Caki2 (cell line): ENCODE results near the gene NDUFB8. TPM values are rescaled to one million over a fixed set of nuclear protein-coding genes. Genes with fewer than 3 reads are reported as not detected.

Experiments
- DNase-seq: peaks from one replicate; pipeline ENCODE4 v3.0.0-alpha.2; 2015; ENCODE audit warnings: low read depth
- in situ Hi-C: cut with HindIII; loops from 2 replicates; pipeline ENCODE4 v1.10.0; 2016; ENCODE audit warnings: low sequenced_read_pairs, low pct_unique_long_range_greater_than_20kb, mixed read lengths
- total RNA-seq: library from RNA; depleted of rRNA; stranded (reverse); fragments of >200 nt; shearing (Covaris generic); gene quantifications from 2 replicates; pipeline ENCODE4 v1.2.3, GENCODE V29; 2014; ENCODE audit warnings: low replicate concordance

NDUFB8 gene
- total RNA-seq, 1 experiment from 2014 or later = 132 TPM

- in situ Hi-C loops = no loop called here
Measured at GRCh38 chr10:100516847-100517246, 12.8 kb downstream of the NDUFB8 start.

DNA sequence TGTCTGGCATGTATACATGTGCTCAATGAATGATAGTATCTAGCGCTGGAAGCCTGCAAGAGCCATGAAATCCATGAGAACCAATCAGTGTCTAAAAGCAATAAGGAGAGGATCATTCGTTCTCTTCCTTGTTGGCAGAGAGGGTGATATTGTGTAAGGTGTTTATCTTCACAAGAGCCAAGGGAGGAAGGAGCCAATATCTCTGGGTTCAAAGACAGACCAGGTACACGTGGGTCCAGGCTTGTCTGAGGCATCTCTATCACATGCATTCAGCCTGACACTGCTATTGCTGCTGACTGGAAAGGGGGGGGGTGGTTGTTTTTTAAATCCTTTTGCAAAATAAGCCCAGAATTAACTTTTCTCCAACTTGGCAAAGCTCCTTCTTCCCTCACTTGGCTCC lies 14.1 kb downstream of the NDUFB8 start:
- in situ Hi-C loops = no loop called here
- DNase-seq = no peak

More at GRCh38 chr10:100516847-100517246, 12.8 kb downstream of the NDUFB8 start:
- no peak for DNase-seq

DNA sequence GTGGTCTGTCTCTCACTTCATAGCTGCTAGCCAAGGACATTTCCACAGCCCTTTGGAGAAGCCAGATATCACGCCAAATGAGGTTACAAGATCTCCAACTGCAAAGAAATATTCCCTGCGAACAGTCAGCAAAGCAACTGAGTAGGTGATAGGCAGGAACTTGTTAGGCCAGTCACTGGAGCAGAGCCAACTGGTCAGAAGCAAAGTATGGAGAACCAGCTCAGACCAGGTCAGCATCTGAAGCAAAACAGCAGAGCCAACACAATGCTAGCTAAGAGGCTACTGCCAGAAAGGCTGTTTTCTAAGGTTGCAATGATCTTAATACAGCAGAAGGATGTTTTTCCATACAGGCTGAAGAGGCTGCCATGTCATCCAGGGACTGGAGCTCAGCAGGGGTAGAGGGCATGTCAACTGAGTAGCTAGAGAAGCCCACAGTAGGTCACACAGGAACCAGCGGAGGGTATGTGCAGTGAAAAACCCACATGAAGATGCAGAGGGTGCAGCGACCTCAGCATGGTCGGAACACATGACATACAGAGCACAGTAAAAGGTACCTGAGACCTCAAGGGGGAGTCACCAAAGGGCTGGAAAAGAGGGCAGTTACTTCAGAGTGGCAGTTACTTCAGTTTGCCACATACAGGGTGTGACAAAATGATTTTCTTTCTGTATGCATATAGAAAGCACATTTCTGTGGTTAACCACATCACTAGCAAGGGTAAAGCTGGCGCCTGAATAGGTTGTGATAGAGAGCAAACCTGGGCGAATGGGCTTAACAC lies 18.9 kb downstream of the NDUFB8 start:
- in situ Hi-C loops = no loop called here

DNA sequence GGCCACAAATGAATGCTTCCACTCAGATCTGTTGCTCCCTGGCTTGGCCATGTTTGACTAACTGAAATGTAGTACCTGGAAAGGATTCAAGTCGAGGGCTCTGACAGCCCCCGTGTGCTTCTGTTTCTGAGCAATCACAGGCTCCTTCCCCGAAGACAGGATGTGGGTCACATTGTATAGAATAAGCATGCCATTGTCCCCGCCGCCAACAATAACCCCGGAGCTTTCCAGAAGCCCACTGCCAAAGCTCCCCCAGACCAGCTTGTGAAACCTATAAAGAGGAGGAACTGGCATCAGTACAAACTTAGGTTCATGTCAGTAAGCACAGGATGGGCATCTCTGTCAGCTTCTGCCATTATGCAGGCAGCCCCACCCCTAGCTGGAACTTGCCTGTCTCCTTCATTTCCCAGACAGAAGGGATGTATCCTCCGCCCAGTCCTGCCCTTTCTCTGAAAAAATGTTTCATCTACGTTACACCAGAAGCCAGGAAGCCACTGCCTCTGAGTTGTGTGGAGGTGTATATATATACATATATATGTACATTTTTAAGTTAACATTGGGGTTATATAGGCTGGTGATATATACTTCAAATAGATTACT lies 20.3 kb downstream of the NDUFB8 start:
- DNase-seq = no peak
- in situ Hi-C loops = no loop called here

More for the DNA sequence above, 18.9 kb downstream of the NDUFB8 start:
- DNase-seq = no peak

DNA sequence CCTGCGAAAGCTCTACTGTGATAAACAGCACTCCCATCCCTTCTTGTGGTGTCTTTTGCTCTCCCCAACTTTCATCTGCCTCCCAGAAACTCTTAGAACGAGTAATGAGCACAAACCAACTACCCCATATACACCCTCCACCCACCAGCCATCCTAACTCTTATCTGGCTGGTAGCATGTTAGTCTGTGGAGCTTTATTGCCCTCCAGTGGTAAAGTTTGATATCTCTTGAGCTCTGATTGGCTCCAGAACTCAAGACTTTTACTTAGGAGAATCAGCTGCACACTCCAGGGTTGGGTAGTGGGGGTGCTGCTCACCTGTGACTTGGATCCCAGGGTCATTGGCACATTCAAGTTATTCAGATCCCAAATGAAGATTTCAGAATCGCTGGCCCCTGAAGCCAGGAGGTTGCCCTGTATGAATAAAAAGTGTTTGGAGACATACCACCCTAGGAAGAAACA lies 20.9 kb downstream of the NDUFB8 start:
- peak; percentile 30 for DNase-seq
- in situ Hi-C loops = no loop called here

- in situ Hi-C loops = no loop called here
- no peak for DNase-seq
Measured at GRCh38 chr10:100508266-100508665, 21.4 kb downstream of the NDUFB8 start.

DNA sequence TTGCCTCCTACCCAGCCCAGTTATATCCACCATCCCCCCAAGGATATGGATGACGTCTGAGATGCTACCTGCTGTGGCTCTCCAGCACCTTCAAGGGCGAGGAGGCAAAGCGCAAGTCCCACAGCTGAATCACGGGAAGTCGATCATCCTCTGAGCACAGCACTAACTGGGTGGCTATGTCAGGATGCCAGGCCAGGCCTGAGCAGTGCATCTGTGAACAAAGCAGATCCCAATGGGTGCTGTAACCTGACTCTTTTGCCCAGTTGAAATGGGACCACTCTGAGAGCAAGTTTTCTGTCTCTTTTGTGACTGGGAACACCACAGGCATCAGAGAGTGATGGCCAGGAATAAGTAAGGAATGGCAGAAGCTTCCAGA lies 22.3 kb downstream of the NDUFB8 start:
- no peak for DNase-seq
- in situ Hi-C loops = no loop called here

GRCh38 chr10:100506596-100507356 lies 22.9 kb downstream of the NDUFB8 start:
- in situ Hi-C loops = no loop called here

GRCh38 chr10:100505164-100505563 lies 24.5 kb downstream of the NDUFB8 start:
- no peak for DNase-seq
- in situ Hi-C loops = no loop called here

More at GRCh38 chr10:100506596-100507356, 22.9 kb downstream of the NDUFB8 start:
- DNase-seq = peak; percentile 13

- no peak for DNase-seq
- in situ Hi-C loops = no loop called here
Measured at GRCh38 chr10:100504096-100504495, 25.6 kb downstream of the NDUFB8 start.

DNA sequence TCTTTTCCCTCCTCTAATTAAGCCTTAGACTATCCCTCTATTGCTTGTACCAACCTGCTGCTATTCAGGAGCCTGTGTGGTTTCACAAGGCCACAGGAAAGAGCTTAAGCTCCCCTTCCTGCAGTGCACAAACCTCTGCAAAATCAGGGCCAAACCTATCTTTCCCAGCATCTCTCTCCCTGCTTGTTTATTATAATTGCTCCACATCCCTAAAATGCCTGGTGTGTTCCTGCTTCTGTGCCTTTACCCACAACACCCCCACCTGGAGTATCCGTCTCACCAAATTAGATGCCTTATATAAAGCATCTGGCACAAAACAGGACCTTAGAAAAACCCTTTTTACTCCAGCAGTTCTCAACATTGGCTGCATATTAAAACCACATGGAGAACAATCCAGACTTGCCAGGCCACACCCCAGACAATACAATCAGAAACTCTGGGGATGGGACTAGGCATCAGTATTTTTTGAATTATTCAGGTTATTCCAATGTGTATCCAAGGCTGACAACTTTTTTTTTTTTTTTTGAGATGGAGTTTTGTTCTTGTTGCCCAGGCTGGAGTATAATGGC lies 26.7 kb downstream of the NDUFB8 start:
- in situ Hi-C loops = no loop called here
- DNase-seq = no peak

DNA sequence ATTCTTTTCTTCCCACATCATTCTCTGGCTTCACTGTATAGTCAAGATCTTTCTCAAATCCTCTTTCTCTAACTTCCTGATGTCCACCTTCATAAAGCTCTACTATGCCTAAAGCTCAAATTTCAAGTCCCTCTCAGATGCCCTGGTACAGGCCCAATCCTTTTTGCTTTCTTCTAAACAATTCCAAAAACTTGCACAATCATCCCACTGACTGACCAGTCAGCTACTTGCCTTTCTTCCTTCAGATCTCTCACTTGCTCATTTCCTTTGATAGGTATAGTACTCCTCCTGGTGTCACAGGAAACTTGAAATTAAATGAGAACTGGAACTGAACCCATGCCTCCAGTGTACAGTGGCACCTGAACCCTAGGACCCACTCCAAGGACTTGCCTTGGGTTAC lies 28.2 kb downstream of the NDUFB8 start:
- no peak for DNase-seq
- in situ Hi-C loops = no loop called here

DNA sequence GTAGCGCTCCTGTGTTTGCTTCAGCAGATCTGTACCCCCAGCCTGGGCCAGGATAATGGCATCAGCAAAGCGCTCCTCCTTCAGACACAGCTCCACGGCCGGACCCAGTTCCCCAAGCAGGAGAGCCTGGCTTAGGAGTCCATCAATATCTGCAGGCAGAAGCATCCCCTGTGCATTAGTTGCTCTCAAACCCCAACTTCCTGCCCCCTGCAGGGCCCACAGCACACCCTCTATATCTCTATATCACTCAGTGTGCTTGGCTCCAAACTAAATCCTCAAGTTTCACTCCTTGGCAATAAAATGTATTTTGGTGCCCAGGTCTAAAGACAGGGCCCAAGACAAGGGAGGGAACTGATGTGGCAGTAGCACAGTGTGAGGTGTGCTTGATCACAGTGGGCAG lies 31.6 kb downstream of the NDUFB8 start:
- in situ Hi-C loops = no loop called here
- no peak for DNase-seq

GRCh38 chr10:100496567-100496966 lies 33.1 kb downstream of the NDUFB8 start:
- DNase-seq = no peak
- in situ Hi-C loops = no loop called here

DNA sequence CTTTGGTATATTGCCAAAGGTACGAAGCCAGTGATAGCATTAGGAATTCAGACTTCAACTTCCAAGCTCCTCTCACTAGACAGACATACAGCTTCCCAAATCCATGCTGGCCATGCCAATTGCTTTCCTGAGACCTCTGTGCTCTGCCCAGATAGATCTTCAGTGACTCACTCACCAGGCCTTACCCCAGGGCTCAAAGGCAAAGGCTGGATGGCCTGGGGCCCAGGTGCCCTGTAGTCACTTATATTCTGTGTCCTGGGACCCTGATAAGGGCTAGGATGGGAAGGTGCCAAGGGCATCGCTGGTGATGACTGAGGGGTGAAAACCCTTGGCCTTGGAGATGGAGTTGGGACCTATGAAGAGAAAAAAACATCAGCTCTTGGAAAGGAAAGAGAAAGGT lies 39.1 kb downstream of the NDUFB8 start:
- no peak for DNase-seq
- in situ Hi-C loops = no loop called here

- in situ Hi-C loops = no loop called here
- no peak for DNase-seq
Measured at GRCh38 chr10:100489396-100489795, 40.3 kb downstream of the NDUFB8 start.

DNA sequence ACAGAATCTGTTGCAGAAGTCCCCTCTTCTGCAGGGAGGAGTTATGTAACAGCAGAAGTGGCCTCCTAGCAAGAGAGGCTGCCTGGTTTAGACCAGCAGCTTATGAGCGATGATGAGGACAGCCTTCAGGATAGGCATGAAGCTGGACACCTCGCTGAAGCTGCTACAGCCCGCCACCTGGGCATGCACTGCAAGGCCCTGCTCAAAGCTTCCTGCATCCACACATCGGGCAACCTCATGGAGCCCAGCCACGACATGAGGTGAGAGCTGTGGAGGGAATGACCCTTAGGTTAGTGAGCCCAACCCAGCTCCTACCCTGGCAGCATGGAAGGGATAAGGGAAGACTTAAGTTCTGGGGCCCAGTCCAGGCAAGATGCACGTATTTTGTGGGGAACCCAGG lies 42.1 kb downstream of the NDUFB8 start:
- in situ Hi-C loops = no loop called here
- DNase-seq = no peak

DNA sequence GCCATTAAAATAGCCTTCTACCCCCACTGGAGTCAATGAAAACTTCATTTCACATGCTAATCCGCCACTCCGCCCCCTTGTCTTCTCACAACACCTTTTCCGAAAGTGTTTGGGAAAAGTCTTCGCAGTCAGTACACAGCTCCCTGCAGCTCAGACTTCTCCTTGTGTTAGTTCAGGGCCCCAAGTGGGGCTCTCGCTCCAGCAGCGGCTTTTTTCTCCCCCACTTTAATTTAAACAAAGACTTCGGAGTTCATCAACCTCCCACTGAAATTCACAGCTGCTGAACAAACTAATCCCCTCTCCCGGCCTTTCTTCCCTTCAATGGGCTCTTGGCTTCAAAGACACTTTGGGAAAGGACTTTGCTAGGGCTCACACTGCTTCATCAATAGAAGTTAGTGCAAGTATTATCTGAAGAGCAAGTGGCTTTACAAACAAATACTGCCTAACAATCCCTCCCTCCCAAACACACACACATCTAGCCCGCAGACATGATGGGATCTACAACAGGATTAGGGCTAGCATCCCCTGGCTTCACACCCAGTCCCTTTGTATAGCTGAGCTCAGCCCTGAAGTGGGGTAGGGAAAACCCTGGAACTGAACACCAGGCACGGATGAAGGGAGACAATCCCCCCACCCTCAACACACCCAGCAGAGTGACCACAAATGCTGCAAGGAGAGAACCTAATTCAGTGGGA lies 43.7 kb downstream of the NDUFB8 start:
- no peak for DNase-seq
- in situ Hi-C loops = no loop called here
